ENCODE data around the gene FEM1A.

FEM1A gene

GRCh38 chr19:4849019-4849418, 57.5 kb downstream of the FEM1A start:
- no peak for DNase-seq
